Measurements from ENCODE around the gene MAK. TPM values are rescaled to one million over a fixed set of nuclear protein-coding genes. Genes with fewer than 3 reads are reported as not detected.

The MAK gene, protein sequence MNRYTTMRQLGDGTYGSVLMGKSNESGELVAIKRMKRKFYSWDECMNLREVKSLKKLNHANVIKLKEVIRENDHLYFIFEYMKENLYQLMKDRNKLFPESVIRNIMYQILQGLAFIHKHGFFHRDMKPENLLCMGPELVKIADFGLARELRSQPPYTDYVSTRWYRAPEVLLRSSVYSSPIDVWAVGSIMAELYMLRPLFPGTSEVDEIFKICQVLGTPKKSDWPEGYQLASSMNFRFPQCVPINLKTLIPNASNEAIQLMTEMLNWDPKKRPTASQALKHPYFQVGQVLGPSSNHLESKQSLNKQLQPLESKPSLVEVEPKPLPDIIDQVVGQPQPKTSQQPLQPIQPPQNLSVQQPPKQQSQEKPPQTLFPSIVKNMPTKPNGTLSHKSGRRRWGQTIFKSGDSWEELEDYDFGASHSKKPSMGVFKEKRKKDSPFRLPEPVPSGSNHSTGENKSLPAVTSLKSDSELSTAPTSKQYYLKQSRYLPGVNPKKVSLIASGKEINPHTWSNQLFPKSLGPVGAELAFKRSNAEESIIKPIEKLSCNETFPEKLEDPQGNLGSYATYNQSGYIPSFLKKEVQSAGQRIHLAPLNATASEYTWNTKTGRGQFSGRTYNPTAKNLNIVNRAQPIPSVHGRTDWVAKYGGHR
- not detected in 2 replicates for total RNA-seq

DNA sequence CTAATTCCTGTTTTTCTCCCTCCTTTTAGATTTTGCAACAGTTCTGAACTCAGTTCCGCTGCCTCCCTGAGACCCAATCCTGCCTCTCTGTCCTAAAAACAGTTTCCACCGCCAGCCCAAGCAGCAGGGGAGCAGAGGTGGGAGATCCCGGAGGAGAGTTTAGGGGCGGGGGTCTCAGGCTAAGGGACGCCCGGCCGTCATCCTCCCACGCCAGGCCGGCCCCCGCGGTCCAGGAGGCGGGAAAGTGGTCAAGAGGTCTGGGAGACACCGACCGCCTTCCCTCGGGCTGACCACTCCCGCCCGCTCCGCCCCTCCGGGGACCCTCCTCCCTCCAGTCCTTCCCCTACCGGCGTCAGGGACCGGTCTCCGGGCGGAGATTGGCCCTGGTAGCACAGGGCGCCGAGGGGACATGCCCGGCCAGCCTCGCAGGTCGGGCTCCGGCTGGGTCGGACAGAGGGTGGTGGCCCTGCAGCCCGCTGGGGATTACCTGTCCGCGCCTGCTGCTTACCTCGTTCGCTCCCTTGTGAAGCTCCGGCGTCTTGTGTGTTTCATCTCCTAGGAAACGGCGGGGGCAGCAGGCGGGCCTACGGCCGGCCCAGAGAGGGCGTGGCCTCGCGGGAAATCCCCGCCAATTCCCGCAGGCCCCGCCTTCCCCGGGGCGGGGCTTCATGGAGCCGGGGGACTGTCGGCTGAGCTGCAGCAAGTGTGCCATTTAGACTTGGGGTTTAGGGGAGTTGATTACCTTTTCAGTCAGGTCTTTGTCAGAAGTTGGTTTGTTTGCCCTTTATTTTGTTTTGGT, at the start of gene MAK:
Gene MAK (minus strand): TSS at position 545 of the 799 bp plus-strand sequence. CDS start 7,891 bp downstream, outside the sequence.

DNA sequence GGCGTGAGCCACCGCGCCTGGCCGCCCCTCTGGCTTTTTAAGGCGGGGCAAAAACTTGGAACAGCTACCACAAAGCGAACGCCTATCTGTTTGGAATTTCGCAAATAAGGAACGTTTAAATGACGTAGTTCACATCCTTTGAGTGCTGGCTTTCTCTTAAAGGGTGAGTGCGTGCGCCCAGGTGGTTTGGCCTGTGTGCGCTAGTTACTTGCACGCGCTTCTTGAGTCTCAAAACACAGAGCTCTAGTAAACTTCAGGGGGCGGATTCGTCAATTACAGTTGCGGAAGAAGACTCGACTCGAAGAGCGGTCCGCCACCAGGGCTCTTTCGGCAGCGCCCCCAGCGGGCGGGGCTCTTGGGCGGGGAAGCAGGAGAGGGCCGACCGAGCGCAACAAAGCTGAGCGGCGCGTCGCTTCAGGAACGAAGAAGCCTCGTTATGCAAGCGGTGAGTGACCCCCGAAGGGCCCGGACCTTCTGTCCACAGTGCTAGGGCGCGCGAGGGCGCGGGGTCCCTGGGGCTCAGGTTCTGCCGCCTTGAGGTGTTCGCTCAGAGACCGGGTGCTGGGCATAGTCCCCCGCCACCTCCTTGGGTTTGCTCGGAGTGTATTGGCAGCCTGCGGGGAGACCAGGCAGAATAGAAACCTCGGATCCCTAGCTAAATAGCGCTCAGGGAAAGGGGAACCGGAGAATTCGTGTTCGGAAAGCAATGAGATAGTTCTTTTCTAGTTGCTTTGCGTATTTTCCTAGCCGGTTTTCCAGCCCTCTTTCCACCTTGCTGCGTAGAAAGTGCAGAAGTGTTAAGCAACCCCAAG, 48.6 kb upstream of the MAK start, which contains the start of gene SYCP2L:
Gene SYCP2L (plus strand): TSS at position 362 of the 812 bp plus-strand sequence. CDS start 75 bp downstream, at position 437.

DNA sequence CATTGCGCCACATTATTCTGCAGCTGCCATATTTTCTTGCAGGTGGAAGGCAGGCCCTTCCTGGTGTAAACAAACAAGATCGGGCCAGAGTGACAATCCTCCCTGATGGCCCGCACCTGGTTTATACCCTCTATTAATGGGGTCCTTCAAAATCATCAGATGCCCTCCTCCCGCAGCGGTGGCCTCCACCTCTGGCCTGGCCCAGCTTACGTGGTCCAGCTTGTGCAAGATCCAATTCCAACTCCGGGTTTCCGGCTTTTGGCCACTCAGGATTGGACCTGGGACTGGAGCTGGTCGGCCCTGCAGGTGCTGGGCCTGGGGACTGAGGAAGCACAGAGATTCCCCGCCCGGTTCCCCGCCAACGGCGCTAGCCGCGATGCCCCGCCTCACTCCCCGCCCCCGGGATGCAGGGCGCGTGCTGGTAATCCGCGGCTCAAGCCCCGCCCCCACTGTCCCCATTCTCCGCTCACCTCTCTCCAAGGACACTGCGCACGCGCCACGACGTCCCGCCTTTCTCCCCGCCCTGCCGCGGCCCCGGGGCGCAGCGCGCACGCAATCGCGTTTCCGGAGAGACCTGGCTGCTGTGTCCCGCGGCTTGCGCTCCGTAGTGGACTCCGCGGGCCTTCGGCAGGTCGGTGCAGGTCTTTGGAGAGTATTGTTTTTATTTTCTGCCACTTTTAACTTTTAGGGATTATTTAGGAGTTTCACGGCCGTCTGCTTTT, 90.9 kb downstream of the MAK start, which contains the start of gene TMEM14B:
Gene TMEM14B (plus strand): TSS at position 555 of the 722 bp plus-strand sequence. CDS start 1,441 bp downstream, outside the sequence.

DNA sequence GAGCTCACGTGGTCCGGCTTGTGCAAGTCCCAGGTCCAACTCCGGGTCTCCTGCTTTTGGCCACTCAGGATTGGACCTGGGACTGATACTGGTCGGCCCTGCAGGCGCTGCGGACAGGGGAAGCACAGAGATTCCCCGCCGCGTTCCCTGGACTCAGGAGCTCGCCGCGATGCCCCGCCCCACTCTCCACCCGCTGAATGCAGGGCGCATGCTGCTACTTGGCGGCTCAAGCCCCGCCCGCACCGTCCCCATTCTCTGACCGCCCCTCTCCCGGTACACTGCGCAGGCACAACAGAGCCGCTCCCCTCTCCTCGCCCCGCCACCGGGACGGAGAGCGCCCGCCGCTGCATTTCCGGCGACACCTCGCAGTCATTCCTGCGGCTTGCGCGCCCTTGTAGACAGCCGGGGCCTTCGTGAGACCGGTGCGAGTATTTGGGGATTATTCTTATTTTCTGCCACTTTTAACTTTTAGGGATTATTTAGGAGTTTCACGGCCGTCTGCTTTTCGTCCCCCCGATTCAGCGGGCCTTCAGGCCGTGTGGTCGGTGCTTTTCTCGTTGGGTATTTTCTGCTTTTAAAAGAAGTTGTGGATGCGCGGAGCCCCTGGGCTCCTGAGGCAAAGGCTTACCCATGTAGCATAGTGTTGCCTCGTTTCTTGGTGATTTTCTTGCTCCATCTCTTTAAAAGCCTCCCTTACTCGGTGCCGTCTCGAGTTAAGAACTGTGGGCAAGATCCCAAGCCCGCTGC, 115.3 kb downstream of the MAK start, which contains the start of gene TMEM14C:
Gene TMEM14C (plus strand): TSS at position 251 of the 747 bp plus-strand sequence. CDS start 1,544 bp downstream, outside the sequence.

Other genes with a start within 250 kb of the MAK start
- gene C6orf52, start 143.9 kb downstream of the MAK start, total RNA-seq = not detected in 2 replicates
- gene PAK1IP1, start 143.6 kb downstream of the MAK start, total RNA-seq = 10.7 and 11.2 TPM in 2 replicates
- gene TMEM14C, start 115.5 kb downstream of the MAK start, total RNA-seq = 111 and 119 TPM in 2 replicates
- 66.1 and 82.0 TPM in 2 replicates for gene TMEM14B, start 90.7 kb downstream of the MAK start, total RNA-seq
- gene GCM2, start 43.5 kb upstream of the MAK start, total RNA-seq = not detected in 2 replicates
- gene SYCP2L, start 48.5 kb upstream of the MAK start, total RNA-seq = under 0.01 TPM in 1 of 2 replicates, not detected in the other
- gene ELOVL2, start 205.8 kb upstream of the MAK start, total RNA-seq = not detected in 2 replicates